Stimulated activated CD8-positive, alpha-beta memory T cell treated with anti-CD3 and anti-CD28 coated beads, Interleukin-12 subunit alpha, Interleukin-12 subunit beta, amount 100 ng/mL, for 4 hours (primary cell): Measurements from ENCODE around the gene GPX3.

Source experiments
- DNase-seq: peaks from one replicate; pipeline ENCODE4 v3.0.0-alpha.2; 2020; ENCODE audit warnings: low read depth

The GPX3 gene

GRCh38 chr5:151058301-151058700, 37.9 kb downstream of the GPX3 start:
- no peak for DNase-seq

- DNase-seq, result no peak
Measured at GRCh38 chr5:151058891-151059489, 38.6 kb downstream of the GPX3 start.

DNA sequence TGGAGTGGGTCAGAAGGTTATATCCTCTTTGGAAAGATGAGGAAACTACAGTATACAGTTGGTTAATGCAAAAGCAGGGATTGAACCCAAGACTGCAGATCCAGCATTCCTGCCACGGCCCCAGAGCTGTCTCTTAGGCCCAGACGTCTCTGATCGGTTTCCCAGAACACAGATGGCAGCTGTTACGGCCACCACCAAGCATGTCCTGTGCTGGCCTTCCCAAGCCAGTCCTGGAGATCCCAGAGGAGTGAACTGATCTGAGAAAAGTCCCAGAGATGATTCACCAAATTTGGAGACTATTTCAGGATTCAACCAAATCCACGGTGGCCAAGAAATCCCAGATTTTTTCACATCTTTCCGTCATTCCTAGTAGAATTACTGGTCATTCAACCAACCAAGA, 40.4 kb downstream of the GPX3 start:
- DNase-seq, result no peak

DNA sequence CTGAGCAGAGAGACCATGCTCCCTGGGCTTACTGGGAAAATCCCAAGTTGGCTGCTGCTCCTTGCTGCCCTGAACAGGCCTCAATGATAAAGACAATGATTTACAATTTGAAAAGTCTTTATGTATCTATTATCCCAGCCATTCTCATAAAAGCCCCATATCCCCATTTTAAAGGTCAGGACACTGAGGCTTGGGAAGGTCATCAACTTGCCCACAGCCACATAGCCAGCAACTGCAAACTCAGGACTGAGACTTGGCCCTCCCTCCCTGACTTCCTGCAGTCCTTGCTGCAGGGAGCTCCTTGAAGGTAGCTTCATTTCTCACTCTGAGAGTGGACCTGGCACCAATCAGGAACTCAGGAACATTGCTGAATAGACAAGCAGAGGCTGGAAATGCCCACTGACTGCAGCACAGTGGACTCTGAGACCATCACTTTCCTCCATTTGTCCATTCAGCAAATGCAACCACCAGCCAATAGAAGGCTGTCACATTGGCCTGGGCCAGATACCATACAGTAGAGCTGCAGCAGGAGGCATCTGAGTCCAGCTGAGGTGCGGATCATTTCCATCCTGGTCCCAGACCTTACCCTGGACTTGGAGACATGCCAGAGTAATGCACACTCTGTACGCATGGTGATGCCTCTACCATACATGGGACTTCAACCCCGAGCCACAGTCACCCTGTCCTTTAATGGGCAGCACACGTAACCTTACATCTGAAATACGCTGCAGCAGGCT, 42.2 kb downstream of the GPX3 start:
- no peak for DNase-seq

DNA sequence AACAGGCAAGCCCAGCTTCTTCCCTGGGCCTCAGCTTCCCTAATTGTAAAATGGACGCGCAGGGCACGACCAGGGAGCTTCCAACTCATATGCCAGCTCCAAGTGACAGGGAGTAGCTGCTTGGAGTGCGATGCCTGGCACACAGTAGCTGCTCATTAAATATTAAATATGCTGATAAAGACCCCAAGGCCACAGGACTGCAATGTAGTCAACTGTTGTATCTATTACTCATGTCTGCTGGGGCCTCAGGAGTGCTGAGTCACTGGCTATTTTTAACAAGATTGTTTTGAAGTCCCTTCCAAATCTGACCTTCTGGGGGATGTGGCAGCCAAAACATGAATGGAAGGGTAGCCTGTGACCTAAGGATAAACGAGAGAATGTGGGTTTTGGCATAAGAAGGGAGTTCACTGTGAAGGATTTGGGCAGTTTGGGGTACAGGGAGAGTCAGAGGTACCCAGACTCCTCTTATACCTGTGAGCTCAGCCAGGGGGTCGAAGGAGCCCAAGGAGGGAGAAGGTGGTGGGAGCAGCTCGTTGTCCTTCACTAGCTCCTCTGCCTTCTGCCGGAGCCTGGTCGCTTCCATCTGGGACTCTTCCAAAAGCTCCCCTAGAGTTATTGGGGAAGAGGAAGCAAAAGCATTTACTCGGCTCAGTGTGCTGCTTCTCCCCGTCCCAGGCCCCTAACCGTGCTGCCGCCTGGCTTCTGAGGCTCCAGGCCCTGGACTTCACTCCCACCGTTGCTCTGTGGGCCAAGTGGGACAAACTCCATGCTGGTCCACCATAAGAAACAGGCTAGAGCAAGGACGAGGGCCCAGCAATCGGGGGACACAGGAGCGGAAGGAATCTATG, 43.0 kb downstream of the GPX3 start:
- no peak for DNase-seq

- no peak for DNase-seq
Measured at GRCh38 chr5:151064916-151065499, 44.6 kb downstream of the GPX3 start.

DNA sequence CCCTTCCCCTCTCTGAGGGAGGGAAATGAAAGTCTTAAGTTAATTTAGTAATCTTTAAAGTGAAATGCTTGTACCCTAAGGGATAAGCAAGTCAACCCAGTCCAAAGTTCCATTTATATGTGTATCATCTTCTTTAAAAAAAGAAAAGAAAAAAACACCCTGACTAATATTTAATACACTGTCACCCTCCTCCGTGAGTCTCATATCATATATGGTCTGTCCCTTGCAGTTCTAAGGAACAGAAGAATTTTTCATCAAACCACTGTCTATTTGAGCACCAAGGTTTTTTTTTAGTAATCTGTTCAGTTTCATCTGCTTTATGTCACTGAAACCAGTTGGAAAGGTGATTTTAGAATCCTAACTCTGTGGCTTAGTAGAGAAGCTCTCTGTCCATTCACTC, 45.2 kb downstream of the GPX3 start:
- no peak for DNase-seq

- DNase-seq, result no peak
Measured at GRCh38 chr5:151066920-151067319, 46.5 kb downstream of the GPX3 start.

DNA sequence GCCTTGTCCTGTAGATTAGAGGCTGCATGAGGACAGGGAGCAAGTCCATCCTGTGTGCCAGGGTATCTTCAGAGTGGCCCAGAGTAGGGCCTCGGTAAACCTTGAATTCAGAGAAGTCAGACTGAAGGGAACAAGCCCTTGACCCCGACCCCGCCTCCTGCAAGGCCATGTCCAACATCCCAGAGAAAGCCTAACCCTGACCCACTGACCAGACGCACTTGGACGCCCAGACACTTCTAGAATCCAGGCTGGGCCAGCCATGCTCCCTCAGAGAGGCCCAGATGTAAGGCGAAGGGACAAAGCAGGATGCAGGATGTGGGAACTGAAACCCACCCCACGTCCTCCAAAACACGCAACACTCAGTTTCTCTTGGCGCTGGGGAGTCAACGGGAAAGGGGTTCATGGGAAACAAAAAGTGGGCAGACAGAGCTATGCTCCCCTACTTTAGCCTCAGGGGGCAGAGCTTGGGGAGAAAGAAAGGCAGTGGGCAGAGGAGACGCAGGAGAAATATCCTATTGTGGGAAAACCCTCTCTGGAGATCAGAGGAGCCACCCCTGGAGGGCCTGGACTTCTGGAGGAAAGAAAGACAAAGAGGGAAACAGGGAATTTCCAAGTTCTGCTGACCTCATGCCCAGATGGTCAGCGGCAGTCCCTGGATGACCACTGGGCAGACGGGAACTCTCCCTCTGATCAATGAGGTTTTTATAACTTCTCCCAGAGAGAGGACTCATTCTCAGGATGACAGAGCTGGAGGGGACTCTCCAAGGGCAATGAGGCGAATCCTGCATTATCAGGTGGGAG, 47.4 kb downstream of the GPX3 start:
- DNase-seq, result no peak

- no peak for DNase-seq
Measured at GRCh38 chr5:151068433-151069197, 48.2 kb downstream of the GPX3 start.

DNA sequence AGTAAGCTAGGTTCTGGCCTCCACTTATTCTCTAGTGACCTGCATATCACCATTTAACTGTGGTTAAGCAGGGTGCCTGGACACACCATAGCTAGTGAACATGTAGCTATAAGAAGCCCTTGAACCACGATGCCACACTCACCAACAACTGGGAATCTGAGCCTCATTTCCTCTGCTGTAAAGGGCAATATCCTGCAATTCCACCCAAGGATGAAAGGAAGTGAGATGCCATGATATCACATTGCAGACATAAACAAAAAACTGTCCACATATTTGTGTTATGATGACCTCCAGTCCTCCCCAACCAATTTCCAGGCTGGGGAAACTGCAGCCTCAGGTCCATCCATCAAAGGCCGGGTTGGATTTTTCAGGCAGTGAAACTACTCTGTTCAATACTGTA, 50.1 kb downstream of the GPX3 start:
- DNase-seq, result no peak

- DNase-seq, result no peak
Measured at GRCh38 chr5:151071021-151071420, 50.6 kb downstream of the GPX3 start.

DNA sequence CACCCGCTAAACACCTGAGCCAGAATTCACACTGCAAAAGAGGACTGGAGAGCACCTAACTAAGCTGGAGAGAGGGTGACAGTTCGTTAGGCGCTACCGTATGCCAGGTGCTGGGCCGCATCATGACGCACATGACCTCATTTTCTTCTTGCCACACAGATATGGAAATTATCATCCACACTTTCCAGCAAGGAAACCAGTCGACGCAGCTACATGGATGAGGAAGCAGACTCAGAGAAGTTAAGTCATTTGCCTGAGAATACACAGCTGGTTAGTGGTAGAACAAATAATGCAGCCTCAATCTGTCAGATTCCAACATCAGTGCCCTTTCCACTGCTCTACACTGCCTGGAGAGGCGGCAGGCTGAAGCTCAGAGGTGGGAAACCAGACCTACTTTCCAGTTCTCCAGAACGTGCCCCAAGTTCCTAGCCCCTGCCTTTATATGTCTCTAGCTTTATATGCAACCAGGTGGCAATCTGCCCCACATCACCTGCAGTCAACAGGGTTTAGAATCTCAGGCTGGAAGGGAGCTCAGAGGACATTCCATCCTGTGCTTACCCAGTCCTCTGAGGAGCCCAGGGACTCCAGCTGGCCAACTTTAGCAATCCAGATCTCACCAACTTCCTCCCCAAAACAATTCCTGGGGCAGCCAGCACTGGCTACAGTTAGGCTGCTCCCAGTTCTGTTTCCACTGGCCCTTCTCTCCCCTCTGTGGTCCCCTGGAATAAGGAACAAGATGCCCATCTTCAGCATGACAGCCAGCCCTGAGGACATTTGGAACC, 51.6 kb downstream of the GPX3 start:
- DNase-seq, result no peak

DNA sequence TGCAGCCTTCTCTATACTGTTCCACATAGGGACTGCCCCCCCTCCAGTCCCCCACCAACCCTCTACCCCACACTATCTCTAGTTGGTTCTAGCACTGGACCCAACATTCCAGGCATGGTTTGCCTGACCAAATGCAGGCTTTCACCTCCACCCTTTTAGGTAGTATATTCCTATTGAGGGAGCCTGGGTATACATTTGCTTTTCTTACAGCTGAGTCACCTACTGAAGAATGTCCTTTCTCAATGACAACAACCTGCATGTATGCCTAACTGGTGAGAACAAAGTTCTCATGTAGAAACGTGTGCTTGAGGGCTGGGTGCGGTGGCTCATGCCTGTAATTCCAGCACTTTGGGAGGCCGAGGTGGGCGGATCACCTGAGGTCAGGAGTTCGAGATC, 52.2 kb downstream of the GPX3 start:
- DNase-seq, result no peak

DNA sequence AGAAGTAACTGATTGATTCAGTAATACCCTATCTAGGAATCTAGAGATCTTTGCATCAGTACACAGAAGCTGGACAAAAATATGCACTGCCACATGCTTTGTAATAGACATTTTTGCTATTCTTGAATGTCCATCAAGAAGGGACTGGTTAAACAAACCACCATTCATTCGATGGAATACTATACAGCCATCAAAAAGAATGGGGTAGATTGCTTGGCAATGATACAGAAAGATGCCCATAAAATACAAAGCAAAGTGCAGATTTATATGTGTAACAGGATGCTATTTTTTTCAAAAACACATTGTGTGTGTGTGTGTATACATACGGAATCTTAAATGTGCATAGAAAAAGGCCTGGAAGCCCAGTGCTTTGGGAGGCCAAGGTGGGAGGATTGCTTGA, 52.9 kb downstream of the GPX3 start:
- DNase-seq, result no peak

GRCh38 chr5:151074557-151074956, 54.2 kb downstream of the GPX3 start:
- no peak for DNase-seq

GRCh38 chr5:151075698-151076331, 55.4 kb downstream of the GPX3 start:
- no peak for DNase-seq

- no peak for DNase-seq
Measured at GRCh38 chr5:151076616-151077015, 56.2 kb downstream of the GPX3 start.

DNA sequence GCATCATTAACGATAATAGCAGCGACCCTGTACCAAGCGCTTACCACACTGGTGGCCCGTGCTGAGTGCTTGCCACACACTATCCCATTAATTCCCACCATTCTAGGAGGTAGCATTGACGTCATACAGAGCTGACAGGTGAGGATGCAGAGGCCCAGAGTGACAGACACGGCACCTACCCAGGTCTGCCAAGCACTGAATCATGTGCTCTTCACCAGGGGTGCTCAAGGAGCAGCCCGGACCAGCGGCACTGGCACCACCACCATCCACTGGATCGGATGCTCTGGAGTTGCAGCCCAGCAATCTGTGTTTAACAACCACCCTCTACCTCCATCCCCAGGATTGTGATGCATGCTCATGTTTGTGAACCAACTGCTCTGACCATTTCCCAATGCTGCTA, 57.0 kb downstream of the GPX3 start:
- DNase-seq, result no peak

DNA sequence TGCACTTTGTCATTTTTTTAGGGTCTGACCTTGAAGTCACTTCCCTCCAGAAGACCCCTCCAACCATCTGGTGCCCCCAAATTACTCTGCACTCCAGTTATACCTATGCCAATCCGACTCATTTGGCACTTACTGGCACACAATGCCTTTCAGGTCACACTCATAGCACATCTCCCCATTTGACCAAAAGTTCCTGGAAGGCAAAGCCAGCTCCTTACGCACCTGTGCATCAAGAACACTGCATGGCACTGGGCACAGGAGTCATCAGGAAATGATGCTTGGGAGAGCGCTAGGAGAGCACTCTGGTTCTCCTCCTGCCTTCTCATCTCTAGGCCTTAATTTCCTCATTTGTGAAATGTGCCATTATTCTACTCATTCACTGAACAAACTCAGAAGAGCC, 57.6 kb downstream of the GPX3 start:
- no peak for DNase-seq
